Loucy (cell line): ENCODE data around the gene LRRC4C.

Experiments
- H2AFZ ChIP-seq: fragments of 200-600 bp; sonication (generic); 2 replicates; pipeline ENCODE4 v1.6.0; 2016; ENCODE audit warnings: antibody characterized with exemption, mild to moderate bottlenecking, low read length, moderate library complexity
- H3F3A ChIP-seq: fragments of 200-600 bp; 2 replicates; pipeline ENCODE4 v1.6.0; 2016; ENCODE audit warnings: antibody characterized with exemption, low read depth, mild to moderate bottlenecking
- H3K27me3 ChIP-seq: fragments of 200-600 bp; sonication (generic); 2 replicates; pipeline ENCODE4 v1.6.1; 2014; ENCODE audit warnings: low read length, mild to moderate bottlenecking; ENCODE audit not compliant: insufficient read depth, poor library complexity, severe bottlenecking
- H3K36me3 ChIP-seq: fragments of 200-600 bp; sonication (generic); 2 replicates; pipeline ENCODE4 v1.6.1; 2016; ENCODE audit warnings: low read length; ENCODE audit not compliant: insufficient read depth
- H3K4me1 ChIP-seq: fragments of 200-600 bp; sonication (generic); 2 replicates; pipeline ENCODE4 v1.5.1; 2014; ENCODE audit warnings: low read length, mild to moderate bottlenecking; ENCODE audit not compliant: insufficient read depth, poor library complexity, severe bottlenecking
- H3K4me2 ChIP-seq: fragments of 200-600 bp; sonication (generic); 2 replicates; pipeline ENCODE4 v1.6.0; 2014; ENCODE audit warnings: antibody characterized with exemption, low read length, low read depth, mild to moderate bottlenecking; ENCODE audit not compliant: poor library complexity, severe bottlenecking
- H3K4me3 ChIP-seq: fragments of 200-600 bp; sonication (generic); 2 replicates; pipeline ENCODE4 v1.5.1; 2014; ENCODE audit warnings: low read length, mild to moderate bottlenecking, mixed read lengths; ENCODE audit not compliant: poor library complexity, severe bottlenecking
- H3K79me2 ChIP-seq: fragments of 200-600 bp; sonication (generic); 2 replicates; pipeline ENCODE4 v1.6.1; 2014; ENCODE audit warnings: low read length; ENCODE audit not compliant: insufficient read depth
- H3K9ac ChIP-seq: fragments of 200-600 bp; sonication (generic); 2 replicates; pipeline ENCODE4 v1.6.0; 2014; ENCODE audit warnings: mild to moderate bottlenecking, low read depth, low read length, moderate library complexity; ENCODE audit not compliant: poor library complexity, severe bottlenecking
- H3K9me2 ChIP-seq: fragments of 200-600 bp; sonication (generic); replicated peaks from 2 replicates; pipeline ENCODE4 v1.6.1; 2016; ENCODE audit warnings: low read depth, low read length, mixed read lengths
- H3K9me3 ChIP-seq: fragments of 200-600 bp; sonication (generic); 2 replicates; pipeline ENCODE4 v1.6.1; 2014; ENCODE audit warnings: mild to moderate bottlenecking, antibody characterized with exemption, low read length, low read depth; ENCODE audit not compliant: insufficient read depth
- H4K20me1 ChIP-seq: fragments of 200-600 bp; sonication (generic); 2 replicates; pipeline ENCODE4 v1.6.0; 2014; ENCODE audit warnings: antibody characterized with exemption, low read length, mild to moderate bottlenecking; ENCODE audit not compliant: insufficient read depth, poor library complexity, severe bottlenecking
- CTCF ChIP-seq: fragments of 200-600 bp; sonication (generic); conservative IDR thresholded peaks from 2 replicates; pipeline ENCODE4 v1.5.1; 2014; ENCODE audit warnings: mild to moderate bottlenecking, antibody characterized with exemption, low read length
- EZH2phosphoT487 ChIP-seq: fragments of 200-600 bp; IDR thresholded peaks from 2 replicates; pipeline ENCODE4 v1.6.1; 2018; ENCODE audit warnings: antibody characterized with exemption, mild to moderate bottlenecking, moderate library complexity, borderline replicate concordance

The LRRC4C gene

GRCh38 chr11:41145420-41145819 is 314.0 kb downstream of the LRRC4C start:
- Histone ChIP-seq H3K27me3 (no peaks in the 10 kb centered on the region), H3K4me3 (no peak overlapping the region), H2AFZ (no peak overlapping the region), H3K79me2 (no peaks in the 10 kb centered on the region), H3K9ac (no peak overlapping the region), H3K9me3 (no peaks in the 10 kb centered on the region), H3F3A (no peaks in the 10 kb centered on the region), H3K4me2 (no peak overlapping the region), H3K4me1 (no peaks in the 10 kb centered on the region), H3K9me2 (no peaks in the 10 kb centered on the region), H3K36me3 (no peaks in the 10 kb centered on the region), H4K20me1 (no peaks in the 10 kb centered on the region)
- TF ChIP-seq CTCF (no peak), EZH2phosphoT487 (no peak)

- Histone ChIP-seq H3K9me3 (no peaks in the 10 kb centered on the region), H3K9me2 (no peaks in the 10 kb centered on the region)
Measured at GRCh38 chr11:41134971-41135370, 324.5 kb downstream of the LRRC4C start.

GRCh38 chr11:41133023-41133422 is 326.4 kb downstream of the LRRC4C start:
- no peaks in the 10 kb centered on the region for H3K9me3 ChIP-seq
- no peaks in the 10 kb centered on the region for H3K36me3 ChIP-seq
- H3F3A ChIP-seq = no peaks in the 10 kb centered on the region
- H3K79me2 ChIP-seq = no peaks in the 10 kb centered on the region
- TF ChIP-seq CTCF (no peak), EZH2phosphoT487 (no peak)
- no peak overlapping the region for H3K4me2 ChIP-seq
- no peak overlapping the region for H3K9ac ChIP-seq
- no peak overlapping the region for H3K4me3 ChIP-seq
- H2AFZ ChIP-seq = no peak overlapping the region
- no peaks in the 10 kb centered on the region for H4K20me1 ChIP-seq
- no peaks in the 10 kb centered on the region for H3K9me2 ChIP-seq
- H3K4me1 ChIP-seq = no peaks in the 10 kb centered on the region
- no peaks in the 10 kb centered on the region for H3K27me3 ChIP-seq

More at GRCh38 chr11:41134971-41135370, 324.5 kb downstream of the LRRC4C start:
- H3K79me2 ChIP-seq = no peaks in the 10 kb centered on the region
- H3K9ac ChIP-seq = no peak overlapping the region
- no peaks in the 10 kb centered on the region for H3F3A ChIP-seq
- H3K36me3 ChIP-seq = no peaks in the 10 kb centered on the region
- H4K20me1 ChIP-seq = no peaks in the 10 kb centered on the region
- no peak overlapping the region for H3K4me2 ChIP-seq
- H3K27me3 ChIP-seq = no peaks in the 10 kb centered on the region
- TF ChIP-seq EZH2phosphoT487 = no peak
- TF ChIP-seq CTCF = no peak
- no peaks in the 10 kb centered on the region for H3K4me1 ChIP-seq
- H3K4me3 ChIP-seq = no peak overlapping the region
- H2AFZ ChIP-seq = no peak overlapping the region
